Loucy (cell line): ENCODE results near the gene TRPM8.
"Not testable (repeated sequence)": the region's sequence is repeated elsewhere in the genome, so short reads cannot be mapped to it uniquely, and the experiment has no call there.

Experiments
- H2AFZ ChIP-seq: fragments of 200-600 bp; sonication (generic); 2 replicates; pipeline ENCODE4 v1.6.0; 2016; ENCODE audit warnings: antibody characterized with exemption, mild to moderate bottlenecking, low read length, moderate library complexity
- H3F3A ChIP-seq: fragments of 200-600 bp; 2 replicates; pipeline ENCODE4 v1.6.0; 2016; ENCODE audit warnings: antibody characterized with exemption, low read depth, mild to moderate bottlenecking
- H3K27me3 ChIP-seq: fragments of 200-600 bp; sonication (generic); 2 replicates; pipeline ENCODE4 v1.6.1; 2014; ENCODE audit warnings: low read length, mild to moderate bottlenecking; ENCODE audit not compliant: insufficient read depth, poor library complexity, severe bottlenecking
- H3K36me3 ChIP-seq: fragments of 200-600 bp; sonication (generic); 2 replicates; pipeline ENCODE4 v1.6.1; 2016; ENCODE audit warnings: low read length; ENCODE audit not compliant: insufficient read depth
- H3K4me1 ChIP-seq: fragments of 200-600 bp; sonication (generic); 2 replicates; pipeline ENCODE4 v1.5.1; 2014; ENCODE audit warnings: low read length, mild to moderate bottlenecking; ENCODE audit not compliant: insufficient read depth, poor library complexity, severe bottlenecking
- H3K4me2 ChIP-seq: fragments of 200-600 bp; sonication (generic); 2 replicates; pipeline ENCODE4 v1.6.0; 2014; ENCODE audit warnings: antibody characterized with exemption, low read length, low read depth, mild to moderate bottlenecking; ENCODE audit not compliant: poor library complexity, severe bottlenecking
- H3K4me3 ChIP-seq: fragments of 200-600 bp; sonication (generic); 2 replicates; pipeline ENCODE4 v1.5.1; 2014; ENCODE audit warnings: low read length, mild to moderate bottlenecking, mixed read lengths; ENCODE audit not compliant: poor library complexity, severe bottlenecking
- H3K79me2 ChIP-seq: fragments of 200-600 bp; sonication (generic); 2 replicates; pipeline ENCODE4 v1.6.1; 2014; ENCODE audit warnings: low read length; ENCODE audit not compliant: insufficient read depth
- H3K9ac ChIP-seq: fragments of 200-600 bp; sonication (generic); 2 replicates; pipeline ENCODE4 v1.6.0; 2014; ENCODE audit warnings: mild to moderate bottlenecking, low read depth, low read length, moderate library complexity; ENCODE audit not compliant: poor library complexity, severe bottlenecking
- H3K9me2 ChIP-seq: fragments of 200-600 bp; sonication (generic); replicated peaks from 2 replicates; pipeline ENCODE4 v1.6.1; 2016; ENCODE audit warnings: low read depth, low read length, mixed read lengths
- H3K9me3 ChIP-seq: fragments of 200-600 bp; sonication (generic); 2 replicates; pipeline ENCODE4 v1.6.1; 2014; ENCODE audit warnings: mild to moderate bottlenecking, antibody characterized with exemption, low read length, low read depth; ENCODE audit not compliant: insufficient read depth
- H4K20me1 ChIP-seq: fragments of 200-600 bp; sonication (generic); 2 replicates; pipeline ENCODE4 v1.6.0; 2014; ENCODE audit warnings: antibody characterized with exemption, low read length, mild to moderate bottlenecking; ENCODE audit not compliant: insufficient read depth, poor library complexity, severe bottlenecking
- EZH2phosphoT487 ChIP-seq: fragments of 200-600 bp; IDR thresholded peaks from 2 replicates; pipeline ENCODE4 v1.6.1; 2018; ENCODE audit warnings: antibody characterized with exemption, mild to moderate bottlenecking, moderate library complexity, borderline replicate concordance
- TF ChIP-seq, protein P1 (sequence below): fragments of 200-600 bp; sonication (generic); conservative IDR thresholded peaks from 2 replicates; pipeline ENCODE4 v1.5.1; 2014; ENCODE audit warnings: mild to moderate bottlenecking, antibody characterized with exemption, low read length

The TRPM8 gene

DNA sequence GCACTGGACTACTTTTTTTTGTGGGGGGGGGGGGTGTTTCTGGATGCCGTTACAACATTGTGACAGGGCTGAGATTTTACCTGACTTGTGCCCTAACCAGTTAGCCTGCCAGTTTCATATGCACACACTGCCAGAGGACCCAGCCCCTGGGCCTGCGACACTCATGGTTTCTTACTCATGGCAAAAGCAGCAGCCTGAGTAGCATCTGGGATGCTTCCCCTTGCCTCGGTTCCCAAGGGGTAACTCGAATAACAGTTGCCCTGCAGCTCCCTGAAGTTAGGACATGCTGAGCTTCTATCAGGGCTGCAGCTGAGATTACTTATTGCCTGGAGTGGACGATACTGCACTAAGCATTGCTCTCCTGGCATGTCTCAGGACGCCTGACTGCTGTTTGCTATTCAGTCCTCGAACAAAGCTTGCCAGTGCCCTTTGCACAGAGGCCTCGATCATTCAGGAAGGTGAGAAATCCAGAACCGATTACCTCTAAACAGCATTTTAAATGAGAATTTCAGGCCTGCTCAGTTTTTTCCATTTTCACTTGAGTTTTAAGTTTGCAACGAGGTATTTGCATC is 47.9 kb downstream of the TRPM8 start:
- Histone ChIP-seq H3K9ac (no peak overlapping the region), H3K4me2 (no peak overlapping the region), H3K4me3 (no peak overlapping the region), H3K9me2 (no peaks in the 10 kb centered on the region), H4K20me1 (no peaks in the 10 kb centered on the region), H2AFZ (no peak overlapping the region), H3K36me3 (no peaks in the 10 kb centered on the region), H3K27me3 (no peaks in the 10 kb centered on the region), H3K9me3 (no peaks in the 10 kb centered on the region), H3K4me1 (no peaks in the 10 kb centered on the region), H3K79me2 (no peaks in the 10 kb centered on the region), H3F3A (no peaks in the 10 kb centered on the region)
- TF ChIP-seq, protein P1, sequence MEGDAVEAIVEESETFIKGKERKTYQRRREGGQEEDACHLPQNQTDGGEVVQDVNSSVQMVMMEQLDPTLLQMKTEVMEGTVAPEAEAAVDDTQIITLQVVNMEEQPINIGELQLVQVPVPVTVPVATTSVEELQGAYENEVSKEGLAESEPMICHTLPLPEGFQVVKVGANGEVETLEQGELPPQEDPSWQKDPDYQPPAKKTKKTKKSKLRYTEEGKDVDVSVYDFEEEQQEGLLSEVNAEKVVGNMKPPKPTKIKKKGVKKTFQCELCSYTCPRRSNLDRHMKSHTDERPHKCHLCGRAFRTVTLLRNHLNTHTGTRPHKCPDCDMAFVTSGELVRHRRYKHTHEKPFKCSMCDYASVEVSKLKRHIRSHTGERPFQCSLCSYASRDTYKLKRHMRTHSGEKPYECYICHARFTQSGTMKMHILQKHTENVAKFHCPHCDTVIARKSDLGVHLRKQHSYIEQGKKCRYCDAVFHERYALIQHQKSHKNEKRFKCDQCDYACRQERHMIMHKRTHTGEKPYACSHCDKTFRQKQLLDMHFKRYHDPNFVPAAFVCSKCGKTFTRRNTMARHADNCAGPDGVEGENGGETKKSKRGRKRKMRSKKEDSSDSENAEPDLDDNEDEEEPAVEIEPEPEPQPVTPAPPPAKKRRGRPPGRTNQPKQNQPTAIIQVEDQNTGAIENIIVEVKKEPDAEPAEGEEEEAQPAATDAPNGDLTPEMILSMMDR = no peak
- no peak for TF ChIP-seq EZH2phosphoT487

DNA sequence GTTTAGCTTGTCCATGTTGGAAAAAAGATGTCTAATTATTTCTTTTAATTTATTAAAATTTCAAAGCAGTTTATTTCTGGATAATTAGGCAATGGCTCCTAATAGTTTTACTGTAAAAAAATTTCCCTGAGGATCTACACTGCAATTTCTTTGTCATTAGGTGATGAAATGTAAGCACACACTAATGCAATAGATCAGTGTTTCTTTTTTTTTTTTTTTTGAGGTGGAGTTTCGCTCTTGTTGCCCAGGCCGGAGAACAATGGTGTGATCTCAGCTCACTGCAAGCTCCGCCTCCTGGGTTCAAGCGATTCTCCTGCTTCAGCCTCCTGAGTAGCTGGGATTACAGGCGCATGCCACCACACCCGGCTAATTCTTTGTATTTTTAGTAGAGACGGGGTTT is 48.5 kb downstream of the TRPM8 start:
- H2AFZ ChIP-seq, H3F3A ChIP-seq, H3K4me3 ChIP-seq, H3K79me2 ChIP-seq, H3K9me3 ChIP-seq, H3K9me2 ChIP-seq, H3K27me3 ChIP-seq, H4K20me1 ChIP-seq, H3K36me3 ChIP-seq, H3K4me2 ChIP-seq, H3K4me1 ChIP-seq, H3K9ac ChIP-seq: not testable (repeated sequence)

DNA sequence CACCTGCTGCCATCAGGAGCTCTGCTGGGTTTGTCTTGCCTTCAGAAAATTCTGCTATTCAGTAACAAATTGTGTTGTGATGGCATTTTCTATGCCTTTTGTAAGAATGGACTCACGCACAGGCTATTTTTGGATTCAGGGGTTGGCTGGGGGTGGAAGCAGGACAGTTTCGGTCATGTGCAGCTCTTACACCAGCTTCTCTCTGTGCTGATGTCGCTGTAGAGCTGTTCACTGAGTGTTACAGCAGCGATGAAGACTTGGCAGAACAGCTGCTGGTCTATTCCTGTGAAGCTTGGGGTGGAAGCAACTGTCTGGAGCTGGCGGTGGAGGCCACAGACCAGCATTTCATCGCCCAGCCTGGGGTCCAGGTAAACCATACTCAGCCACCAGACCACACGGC is 49.2 kb downstream of the TRPM8 start:
- Histone ChIP-seq H2AFZ (no peak overlapping the region), H3K79me2 (no peaks in the 10 kb centered on the region), H3K9me3 (no peaks in the 10 kb centered on the region), H4K20me1 (no peaks in the 10 kb centered on the region), H3F3A (no peaks in the 10 kb centered on the region), H3K27me3 (no peaks in the 10 kb centered on the region), H3K9me2 (no peaks in the 10 kb centered on the region), H3K4me2 (no peak overlapping the region), H3K36me3 (no peaks in the 10 kb centered on the region), H3K9ac (no peak overlapping the region), H3K4me1 (no peaks in the 10 kb centered on the region), H3K4me3 (no peak overlapping the region)
- TF ChIP-seq, protein P1 = no peak
- TF ChIP-seq EZH2phosphoT487 = no peak

DNA sequence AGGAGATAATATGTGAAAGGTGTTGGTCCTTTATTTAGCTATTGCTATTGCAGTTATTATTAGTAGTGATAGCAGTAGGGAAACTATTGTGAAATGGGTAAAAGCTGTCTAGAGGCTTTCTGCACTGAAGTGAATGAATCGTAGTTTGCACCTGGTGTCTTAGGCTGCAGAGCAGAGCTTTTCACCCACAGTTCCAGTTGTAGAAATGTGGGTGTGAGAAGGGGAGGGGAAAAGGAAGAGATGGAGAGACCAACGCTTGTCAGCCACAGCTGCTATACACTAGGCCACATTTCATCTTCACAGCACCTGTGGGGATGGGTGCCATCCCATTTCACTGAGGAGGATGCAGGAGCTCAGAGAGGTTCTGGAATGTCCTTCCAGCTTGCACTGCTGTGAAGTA is 50.0 kb downstream of the TRPM8 start:
- no peaks in the 10 kb centered on the region for H3K27me3 ChIP-seq
- no peaks in the 10 kb centered on the region for H3K36me3 ChIP-seq
- no peak overlapping the region for H2AFZ ChIP-seq
- H3F3A ChIP-seq = no peaks in the 10 kb centered on the region
- TF ChIP-seq, protein P1 = no peak
- no peak for TF ChIP-seq EZH2phosphoT487
- no peak overlapping the region for H3K9ac ChIP-seq
- no peaks in the 10 kb centered on the region for H3K79me2 ChIP-seq
- H3K4me3 ChIP-seq = no peak overlapping the region
- no peak overlapping the region for H3K4me2 ChIP-seq
- H3K4me1 ChIP-seq = no peaks in the 10 kb centered on the region
- no peaks in the 10 kb centered on the region for H3K9me3 ChIP-seq
- no peaks in the 10 kb centered on the region for H4K20me1 ChIP-seq
- no peaks in the 10 kb centered on the region for H3K9me2 ChIP-seq
